ENCODE results near the gene MDC1. TPM values are rescaled to one million over a fixed set of nuclear protein-coding genes. Genes with fewer than 3 reads are reported as not detected.

The MDC1 gene, protein sequence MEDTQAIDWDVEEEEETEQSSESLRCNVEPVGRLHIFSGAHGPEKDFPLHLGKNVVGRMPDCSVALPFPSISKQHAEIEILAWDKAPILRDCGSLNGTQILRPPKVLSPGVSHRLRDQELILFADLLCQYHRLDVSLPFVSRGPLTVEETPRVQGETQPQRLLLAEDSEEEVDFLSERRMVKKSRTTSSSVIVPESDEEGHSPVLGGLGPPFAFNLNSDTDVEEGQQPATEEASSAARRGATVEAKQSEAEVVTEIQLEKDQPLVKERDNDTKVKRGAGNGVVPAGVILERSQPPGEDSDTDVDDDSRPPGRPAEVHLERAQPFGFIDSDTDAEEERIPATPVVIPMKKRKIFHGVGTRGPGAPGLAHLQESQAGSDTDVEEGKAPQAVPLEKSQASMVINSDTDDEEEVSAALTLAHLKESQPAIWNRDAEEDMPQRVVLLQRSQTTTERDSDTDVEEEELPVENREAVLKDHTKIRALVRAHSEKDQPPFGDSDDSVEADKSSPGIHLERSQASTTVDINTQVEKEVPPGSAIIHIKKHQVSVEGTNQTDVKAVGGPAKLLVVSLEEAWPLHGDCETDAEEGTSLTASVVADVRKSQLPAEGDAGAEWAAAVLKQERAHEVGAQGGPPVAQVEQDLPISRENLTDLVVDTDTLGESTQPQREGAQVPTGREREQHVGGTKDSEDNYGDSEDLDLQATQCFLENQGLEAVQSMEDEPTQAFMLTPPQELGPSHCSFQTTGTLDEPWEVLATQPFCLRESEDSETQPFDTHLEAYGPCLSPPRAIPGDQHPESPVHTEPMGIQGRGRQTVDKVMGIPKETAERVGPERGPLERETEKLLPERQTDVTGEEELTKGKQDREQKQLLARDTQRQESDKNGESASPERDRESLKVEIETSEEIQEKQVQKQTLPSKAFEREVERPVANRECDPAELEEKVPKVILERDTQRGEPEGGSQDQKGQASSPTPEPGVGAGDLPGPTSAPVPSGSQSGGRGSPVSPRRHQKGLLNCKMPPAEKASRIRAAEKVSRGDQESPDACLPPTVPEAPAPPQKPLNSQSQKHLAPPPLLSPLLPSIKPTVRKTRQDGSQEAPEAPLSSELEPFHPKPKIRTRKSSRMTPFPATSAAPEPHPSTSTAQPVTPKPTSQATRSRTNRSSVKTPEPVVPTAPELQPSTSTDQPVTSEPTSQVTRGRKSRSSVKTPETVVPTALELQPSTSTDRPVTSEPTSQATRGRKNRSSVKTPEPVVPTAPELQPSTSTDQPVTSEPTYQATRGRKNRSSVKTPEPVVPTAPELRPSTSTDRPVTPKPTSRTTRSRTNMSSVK (N-terminal part only)
- 16.3 to 19.0 TPM (median 18.2 TPM) in 5 replicates for total RNA-seq (2022; extraction: Qiagen RNA extraction; ENCODE audit: low read depth)

GRCh38 chr6:30717129-30717844 is at the start of gene MDC1:
MDC1 (minus strand) TSS chr6:30717281; CDS start chr6:30715175, 2,106 bp downstream.

GRCh38 chr6:30744054-30744805 is 27.1 kb upstream of the MDC1 start, which contains the start of gene IER3:
IER3 (minus strand) TSS chr6:30744547; CDS start chr6:30744518, 29 bp downstream.

DNA sequence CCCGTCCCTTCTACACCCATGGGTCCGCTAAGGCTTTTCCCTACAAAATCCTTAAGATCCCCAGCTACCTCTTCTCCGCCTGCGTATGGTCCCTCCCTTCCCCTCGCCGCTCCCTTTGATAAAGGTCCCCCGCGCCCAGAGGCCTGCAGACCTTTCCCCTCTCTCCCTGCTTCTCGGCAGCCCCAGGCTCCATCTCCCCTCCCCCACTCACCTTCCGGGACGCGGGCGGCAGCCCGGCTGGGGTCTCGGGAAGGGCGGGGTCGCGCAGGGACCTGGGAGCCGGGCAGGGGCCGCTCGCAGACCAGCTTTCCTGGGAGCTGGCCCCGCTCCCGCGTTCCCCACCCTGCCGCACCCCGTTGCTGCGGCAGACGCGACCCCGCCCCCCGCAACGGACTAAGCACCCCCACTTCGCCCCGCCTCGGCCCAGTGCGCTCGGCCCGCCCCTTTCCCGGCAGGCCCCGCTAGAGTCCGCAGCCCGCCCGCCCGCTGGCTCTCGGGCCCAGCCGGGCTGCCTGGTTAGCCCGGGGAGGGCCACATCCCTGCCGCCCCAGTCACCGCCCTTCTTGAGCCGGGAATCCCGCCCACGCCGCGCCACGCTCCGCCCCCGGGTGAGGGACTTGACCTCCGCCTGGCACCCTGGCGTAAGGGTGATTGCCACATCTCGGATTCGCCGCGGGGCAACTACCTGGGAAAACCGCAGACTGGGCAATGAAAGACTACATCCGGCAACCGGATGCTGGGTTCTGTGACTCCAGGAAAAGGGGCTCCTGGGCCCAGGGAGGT is 25.4 kb upstream of the MDC1 start, which contains the start of gene FLOT1:
Gene FLOT1 (minus strand): TSS at position 372 of the 783 bp plus-strand sequence. CDS start 498 bp downstream, outside the sequence.

DNA sequence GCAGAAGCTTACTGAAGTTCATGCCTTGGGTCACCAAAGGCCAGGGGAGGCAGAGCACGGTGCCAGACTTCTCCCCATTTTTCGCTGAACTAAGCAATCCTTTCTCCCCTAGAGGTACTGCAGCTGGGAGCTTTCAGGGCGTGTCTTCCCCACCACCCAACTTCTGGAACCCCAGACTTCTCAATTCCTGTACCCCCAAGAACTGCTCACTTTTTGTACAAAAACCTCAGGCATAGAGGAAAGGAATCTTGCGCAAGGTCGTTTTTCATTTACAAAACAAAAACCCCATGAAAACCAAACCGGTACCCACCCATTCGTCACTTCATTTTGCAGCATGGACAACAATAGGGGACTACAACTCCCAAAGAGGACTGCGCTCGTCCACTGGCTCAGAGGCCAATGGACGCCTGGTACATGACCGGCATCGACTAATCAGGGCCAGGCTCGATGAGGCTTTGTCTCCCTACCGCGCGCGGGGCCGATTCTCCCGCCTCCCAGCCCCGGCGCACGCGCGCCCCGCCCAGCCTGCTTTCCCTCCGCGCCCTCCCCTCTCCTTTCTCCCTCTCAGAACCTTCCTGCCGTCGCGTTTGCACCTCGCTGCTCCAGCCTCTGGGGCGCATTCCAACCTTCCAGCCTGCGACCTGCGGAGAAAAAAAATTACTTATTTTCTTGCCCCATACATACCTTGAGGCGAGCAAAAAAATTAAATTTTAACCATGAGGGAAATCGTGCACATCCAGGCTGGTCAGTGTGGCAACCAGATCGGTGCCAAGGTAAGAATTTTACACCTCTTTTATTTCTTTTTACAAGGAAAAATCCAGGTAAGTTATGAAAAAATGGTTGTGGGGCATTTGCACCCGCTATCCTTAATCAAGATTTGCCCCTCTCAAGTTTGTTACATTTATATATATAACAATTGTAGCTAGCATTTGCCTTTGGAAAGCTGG is 3.0 kb upstream of the MDC1 start, which contains the start of gene TUBB:
Gene TUBB (plus strand): TSS at position 562 of the 947 bp plus-strand sequence. CDS start 155 bp downstream, at position 717.

DNA sequence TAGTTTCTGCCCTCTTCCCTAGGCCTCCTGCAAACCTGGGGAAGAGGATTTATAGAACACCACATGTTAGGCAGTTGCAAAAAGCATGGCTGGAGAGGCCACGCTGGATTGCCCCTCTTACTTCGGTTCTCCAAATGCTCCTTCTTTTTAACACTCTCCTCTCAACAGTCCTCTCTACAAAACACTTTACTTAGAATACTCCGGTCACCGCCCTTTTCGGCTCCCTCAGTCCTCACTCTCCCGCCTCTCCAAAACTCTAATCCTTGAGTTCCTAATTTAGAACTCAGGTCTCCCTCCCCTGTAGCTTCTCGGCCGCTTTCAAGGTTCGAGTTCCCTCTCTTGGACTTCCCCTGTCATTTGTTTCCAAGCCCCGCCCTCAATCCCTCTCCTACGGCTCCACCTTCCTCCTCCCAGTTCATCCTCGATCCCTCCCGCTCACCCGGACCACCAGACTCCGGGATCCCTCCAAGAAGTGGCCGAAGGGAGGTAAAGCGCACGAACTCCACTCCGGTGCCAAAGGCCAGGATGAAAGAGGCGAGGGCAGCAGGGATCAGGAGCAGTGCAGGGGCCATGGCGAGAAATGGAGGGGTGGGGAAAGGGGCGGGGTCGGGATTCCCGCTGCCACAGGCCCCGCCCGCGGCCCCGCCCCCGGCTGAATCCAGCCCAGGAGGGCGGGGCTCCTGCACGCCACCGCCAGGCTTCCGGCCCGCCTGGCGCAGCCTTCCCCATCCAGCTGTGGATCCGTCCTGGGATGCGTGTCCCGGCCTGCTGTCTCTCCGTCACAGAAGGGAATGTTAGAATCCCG is 26.5 kb downstream of the MDC1 start, which contains the start of gene NRM:
Gene NRM (minus strand): TSS at position 582 of the 805 bp plus-strand sequence. CDS start 10 bp downstream, at position 572.

GRCh38 chr6:30686009-30686907 is 30.8 kb downstream of the MDC1 start, which contains the start of gene PPP1R18:
PPP1R18 (minus strand) TSS chr6:30686645; CDS start chr6:30686018, 627 bp downstream.

DNA sequence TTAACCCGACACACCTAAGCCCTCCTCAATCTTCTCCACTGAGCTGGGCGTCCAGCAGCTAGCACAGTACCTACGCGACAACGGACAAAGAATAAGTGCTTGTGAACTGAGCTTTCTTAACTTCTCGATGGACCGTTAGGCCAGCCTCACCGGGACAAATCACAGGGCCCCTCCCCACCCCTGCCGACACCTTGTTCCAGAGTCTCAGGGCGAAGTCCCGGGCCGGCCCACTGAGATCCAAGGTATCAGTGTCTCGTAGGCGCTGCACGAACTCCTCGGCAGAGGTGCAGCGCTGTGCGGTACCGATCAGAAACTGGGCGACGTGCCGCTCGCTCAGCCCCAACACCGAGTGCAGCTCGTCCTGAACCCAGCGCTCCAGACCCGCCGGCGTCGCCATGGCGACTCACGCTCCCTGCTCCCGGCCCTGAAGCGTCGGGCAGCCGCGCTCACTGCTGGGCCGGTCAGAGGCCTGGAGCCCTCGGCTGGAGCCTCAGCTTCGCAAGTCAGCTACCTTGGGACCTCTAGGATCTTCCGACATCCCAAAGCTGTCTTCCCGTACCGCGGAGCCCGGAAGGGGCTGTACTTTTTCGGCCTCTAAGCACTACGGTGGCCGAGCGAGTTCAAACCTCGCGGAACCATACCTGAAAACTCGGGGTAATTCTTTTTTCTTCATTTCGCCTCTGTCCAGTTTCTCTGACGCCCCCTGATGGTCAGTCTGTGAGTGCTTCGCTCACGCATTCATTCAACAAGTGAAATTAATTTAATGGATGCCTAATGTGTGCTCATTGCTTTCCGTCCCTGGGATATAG is 44.4 kb downstream of the MDC1 start, which contains the start of gene DHX16:
Gene DHX16 (minus strand): TSS at position 562 of the 809 bp plus-strand sequence. CDS start 165 bp downstream, at position 397.

Other genes starting within 250 kb of the MDC1 start
- 62.1 to 69.3 TPM (median 62.6 TPM) in 5 replicates for gene HLA-E, start 227.8 kb downstream of the MDC1 start, total RNA-seq (2022; extraction: Qiagen RNA extraction; ENCODE audit: low read depth)
- 30.5 to 38.6 TPM (median 34.5 TPM) in 5 replicates for gene GNL1, start 160.8 kb downstream of the MDC1 start, total RNA-seq (2022; extraction: Qiagen RNA extraction; ENCODE audit: low read depth)
- gene PRR3, start 160.0 kb downstream of the MDC1 start, total RNA-seq (2022; extraction: Qiagen RNA extraction; ENCODE audit: low read depth): 14.6 to 17.0 TPM (median 15.0 TPM) in 5 replicates
- 50.8 to 66.2 TPM (median 55.3 TPM) in 5 replicates for gene ABCF1, start 145.8 kb downstream of the MDC1 start, total RNA-seq (2022; extraction: Qiagen RNA extraction; ENCODE audit: low read depth)
- gene PPP1R10, start 100.0 kb downstream of the MDC1 start, total RNA-seq (2022; extraction: Qiagen RNA extraction; ENCODE audit: low read depth): 30.6 to 52.8 TPM (median 34.0 TPM) in 5 replicates
- 72.7 to 109 TPM (median 74.8 TPM) in 5 replicates for gene MRPS18B, start 99.4 kb downstream of the MDC1 start, total RNA-seq (2022; extraction: Qiagen RNA extraction; ENCODE audit: low read depth)
- 5.1 to 6.5 TPM (median 6.0 TPM) in 5 replicates for gene ATAT1, start 90.4 kb downstream of the MDC1 start, total RNA-seq (2022; extraction: Qiagen RNA extraction; ENCODE audit: low read depth)
- 8.5 to 13.8 TPM (median 13.7 TPM) in 5 replicates for gene C6orf136, start 70.1 kb downstream of the MDC1 start, total RNA-seq (2022; extraction: Qiagen RNA extraction; ENCODE audit: low read depth)
- gene DHX16, start 44.3 kb downstream of the MDC1 start, total RNA-seq (2022; extraction: Qiagen RNA extraction; ENCODE audit: low read depth): 25.8 to 30.1 TPM (median 28.8 TPM) in 5 replicates
- 42.8 to 50.5 TPM (median 45.3 TPM) in 5 replicates for gene PPP1R18, start 30.6 kb downstream of the MDC1 start, total RNA-seq (2022; extraction: Qiagen RNA extraction; ENCODE audit: low read depth)
- gene NRM, start 26.3 kb downstream of the MDC1 start, total RNA-seq (2022; extraction: Qiagen RNA extraction; ENCODE audit: low read depth): 22.2 to 29.6 TPM (median 27.7 TPM) in 5 replicates
- 755 to 974 TPM (median 943 TPM) in 5 replicates for gene TUBB, start 3.1 kb upstream of the MDC1 start, total RNA-seq (2022; extraction: Qiagen RNA extraction; ENCODE audit: low read depth)
- 77.3 to 97.3 TPM (median 91.8 TPM) in 5 replicates for gene FLOT1, start 25.4 kb upstream of the MDC1 start, total RNA-seq (2022; extraction: Qiagen RNA extraction; ENCODE audit: low read depth)
- 117 to 167 TPM (median 156 TPM) in 5 replicates for gene IER3, start 27.3 kb upstream of the MDC1 start, total RNA-seq (2022; extraction: Qiagen RNA extraction; ENCODE audit: low read depth)
- 46.0 to 54.9 TPM (median 48.9 TPM) in 5 replicates for gene DDR1, start 167.2 kb upstream of the MDC1 start, total RNA-seq (2022; extraction: Qiagen RNA extraction; ENCODE audit: low read depth)
- gene GTF2H4, start 190.9 kb upstream of the MDC1 start, total RNA-seq (2022; extraction: Qiagen RNA extraction; ENCODE audit: low read depth): 14.2 to 21.3 TPM (median 20.5 TPM) in 5 replicates
- gene VARS2, start 197.0 kb upstream of the MDC1 start, total RNA-seq (2022; extraction: Qiagen RNA extraction; ENCODE audit: low read depth): 11.6 to 13.4 TPM (median 12.4 TPM) in 5 replicates
- gene SFTA2, start 214.9 kb upstream of the MDC1 start, total RNA-seq (2022; extraction: Qiagen RNA extraction; ENCODE audit: low read depth): not detected in 5 replicates
- gene MUCL3, start 223.7 kb upstream of the MDC1 start, total RNA-seq (2022; extraction: Qiagen RNA extraction; ENCODE audit: low read depth): 0.01 to 0.04 TPM (median 0.02 TPM) in 3 of 5 replicates, not detected in the others